GM18907 (cell line): Measurements from ENCODE around the gene CTDSP2.
A peak's percentile ranks its signal among the peaks of the same experiment; 100 is the strongest.
"Not testable (repeated sequence)": the region's sequence is repeated elsewhere in the genome, so short reads cannot be mapped to it uniquely, and the experiment has no call there.

Source experiments
- ATAC-seq: cut with Tn5 transposase; IDR thresholded peaks from one replicate; pipeline ENCODE4 v1.9.1; 2021; ENCODE audit warnings: mild to moderate bottlenecking, moderate library complexity; ENCODE audit not compliant: unreplicated experiment

Gene CTDSP2

DNA sequence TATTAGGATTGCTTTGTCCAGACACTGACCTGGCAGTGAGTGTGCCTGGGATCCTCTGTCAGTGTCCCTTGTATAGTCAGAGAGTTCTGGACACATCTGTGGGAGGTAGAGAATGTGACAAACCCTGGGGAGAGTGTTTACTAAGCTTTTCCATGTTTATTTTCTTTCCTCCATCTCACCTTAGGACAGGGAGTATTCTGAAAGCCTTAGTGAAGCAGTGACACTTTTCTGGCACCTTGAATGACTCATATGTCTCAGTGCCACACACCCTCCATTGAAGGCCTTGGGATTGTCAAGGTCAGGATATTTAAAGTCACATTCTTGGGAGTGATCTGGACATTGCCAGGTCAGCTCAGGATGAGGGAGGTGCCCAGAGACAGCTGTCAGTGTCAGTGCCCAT is 34.9 kb upstream of the CTDSP2 start:
- no peak for ATAC-seq

DNA sequence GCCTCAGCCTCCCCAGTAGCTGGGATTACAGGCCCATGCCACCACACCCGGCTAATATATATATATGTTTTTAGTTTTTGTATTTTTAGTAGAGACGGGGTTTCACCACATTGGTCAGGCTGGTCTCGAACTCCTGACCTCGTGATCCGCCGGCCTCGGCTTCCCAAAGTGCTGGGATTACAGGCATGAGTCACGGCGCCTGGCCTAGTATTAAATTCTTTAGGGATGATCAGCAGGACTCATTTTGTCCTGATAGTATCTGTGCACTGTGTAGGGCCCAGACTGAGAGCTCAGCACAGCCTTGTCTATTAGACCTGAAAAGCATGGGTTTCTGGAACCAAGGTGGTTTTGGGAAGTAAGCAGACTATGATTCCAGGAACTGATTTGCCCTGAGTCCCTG is 34.5 kb upstream of the CTDSP2 start:
- not testable (repeated sequence) for ATAC-seq

DNA sequence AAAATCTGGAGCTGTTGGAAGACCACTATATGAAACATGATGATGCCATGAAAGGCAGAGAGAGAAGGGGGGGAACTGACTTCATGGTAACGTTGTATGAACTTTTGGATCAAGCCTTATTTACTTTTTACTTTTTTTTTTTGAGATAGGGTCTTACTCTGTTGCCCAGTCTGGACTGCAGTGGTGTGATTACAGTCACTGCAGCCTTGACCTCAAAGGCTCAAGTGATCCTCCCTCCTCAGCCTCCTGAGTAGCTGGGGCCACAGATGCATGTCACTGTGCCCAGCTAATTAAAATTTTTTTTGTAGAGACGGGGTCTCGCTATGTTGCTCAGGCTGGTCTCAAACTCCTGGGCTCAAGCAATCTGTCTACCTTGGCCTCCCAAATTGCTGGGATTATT is 31.3 kb upstream of the CTDSP2 start:
- ATAC-seq, result no peak

DNA sequence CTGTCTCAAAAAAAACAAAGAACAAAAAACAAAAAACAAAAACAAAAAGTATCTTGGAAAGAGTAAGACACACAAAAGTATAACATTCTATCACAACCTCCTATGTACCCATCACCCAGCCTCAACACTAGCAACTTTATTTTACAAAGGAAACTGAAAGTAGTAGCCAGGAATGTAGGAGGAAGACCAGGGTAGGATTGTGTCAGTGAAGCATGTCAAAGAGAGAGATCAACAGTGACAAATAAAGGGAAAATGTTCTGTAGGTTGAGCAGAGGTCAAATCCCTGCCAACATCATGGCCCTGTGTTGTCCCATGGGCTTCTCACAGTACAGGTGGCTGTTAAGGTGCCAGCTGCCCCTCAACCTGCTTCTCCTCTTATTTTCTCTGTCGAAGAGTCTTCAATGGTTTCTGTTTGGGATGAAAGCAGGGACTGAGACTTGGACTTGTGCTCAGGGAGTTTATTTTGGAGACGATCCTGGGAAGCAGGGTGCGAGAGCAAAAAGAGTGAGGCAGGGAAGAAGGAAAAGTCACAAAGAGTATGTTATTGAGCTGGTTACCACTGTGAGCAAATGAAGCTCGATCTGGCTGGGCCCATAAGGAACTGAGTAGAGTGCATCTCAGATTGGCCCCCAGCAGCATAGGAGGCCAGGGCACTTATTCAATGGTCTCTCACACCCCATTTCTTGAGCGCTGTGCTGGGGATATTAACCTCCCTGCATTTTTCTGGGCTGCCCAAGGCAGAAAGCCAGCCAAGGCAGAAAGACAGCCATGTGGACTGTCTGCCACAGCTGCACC is 29.4 kb upstream of the CTDSP2 start:
- ATAC-seq, result no peak

DNA sequence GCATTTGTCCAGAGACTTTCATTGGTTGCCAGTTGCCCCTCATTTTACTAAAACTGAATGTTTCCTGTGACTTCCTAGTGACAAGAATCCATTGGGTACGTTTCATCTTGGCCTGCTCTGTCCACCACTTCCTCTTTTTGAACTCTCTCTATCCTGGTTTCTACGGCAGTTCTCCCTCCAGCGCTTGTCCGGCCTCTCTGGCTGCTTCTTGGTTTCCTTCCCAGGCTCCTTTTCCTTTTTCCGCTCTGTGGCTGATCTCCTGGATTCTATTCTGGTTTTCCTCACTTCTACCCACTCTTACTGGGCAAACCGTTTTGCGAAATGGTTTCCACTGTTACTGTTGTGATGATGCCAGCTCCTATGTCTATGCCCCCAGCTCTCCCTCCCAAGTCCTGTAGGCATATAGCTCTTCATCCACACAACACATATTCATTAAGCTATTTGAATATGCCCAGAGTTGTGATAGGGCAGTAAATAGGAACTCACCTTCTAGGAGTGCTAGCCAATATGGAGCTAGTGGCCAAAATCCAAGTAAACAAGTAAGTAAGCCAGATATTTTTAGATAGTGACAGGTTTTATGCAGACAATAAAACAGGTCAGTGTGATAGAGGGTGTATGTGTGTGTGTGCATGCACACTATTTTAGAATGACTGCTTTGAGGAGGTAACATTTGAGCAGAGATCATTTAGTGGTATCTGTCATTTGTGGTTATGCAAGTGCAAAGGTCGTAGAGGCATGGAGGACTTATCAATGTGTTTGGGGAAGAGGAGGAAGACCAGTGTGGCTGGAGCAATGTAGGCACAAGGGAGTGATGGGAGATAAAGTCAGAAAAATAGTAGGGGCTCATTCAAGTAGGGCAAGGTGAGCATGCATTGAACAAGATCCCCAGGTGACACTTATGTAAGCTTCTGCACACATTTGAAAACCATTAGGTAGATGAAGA is 27.9 kb upstream of the CTDSP2 start:
- no peak for ATAC-seq

DNA sequence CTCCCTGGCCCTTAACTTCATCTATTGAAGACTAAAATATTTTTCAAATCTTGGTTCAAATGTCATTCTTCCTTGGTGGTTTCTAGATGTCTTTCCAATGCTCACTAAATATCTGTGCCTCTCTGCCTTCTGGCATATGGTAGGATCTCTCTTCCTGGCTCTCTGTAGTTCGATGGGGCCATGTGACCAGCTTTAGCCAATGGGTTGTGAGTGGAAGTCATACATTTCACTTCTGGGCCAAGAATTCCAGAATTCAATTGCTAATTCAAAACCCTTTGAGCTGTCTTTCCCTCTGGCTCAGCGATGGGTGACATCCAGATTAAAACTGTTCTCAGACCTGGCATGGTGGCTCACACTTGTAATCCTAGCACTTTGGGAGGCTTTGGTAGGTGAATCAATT is 25.8 kb upstream of the CTDSP2 start:
- ATAC-seq, result no peak

DNA sequence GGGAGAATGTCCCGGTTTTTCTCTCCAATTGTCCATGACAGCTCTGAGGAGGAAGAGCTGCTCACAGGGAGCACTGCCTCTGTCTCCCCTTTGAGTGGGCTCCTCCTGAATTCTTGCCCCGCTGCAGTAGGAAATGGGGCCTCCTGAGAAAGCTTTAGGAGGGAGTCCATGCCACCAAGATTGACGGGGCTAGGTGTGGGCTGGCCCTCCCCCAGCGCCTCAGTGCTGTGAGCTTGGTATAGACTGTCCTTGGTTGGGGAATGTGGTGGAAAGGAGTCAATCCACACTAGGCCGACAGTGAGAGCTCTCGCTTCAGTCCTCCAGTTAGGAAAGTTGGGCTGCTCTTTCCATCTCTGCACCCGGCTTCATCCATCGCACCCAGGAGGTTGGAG is 23.4 kb upstream of the CTDSP2 start:
- ATAC-seq, result no peak

DNA sequence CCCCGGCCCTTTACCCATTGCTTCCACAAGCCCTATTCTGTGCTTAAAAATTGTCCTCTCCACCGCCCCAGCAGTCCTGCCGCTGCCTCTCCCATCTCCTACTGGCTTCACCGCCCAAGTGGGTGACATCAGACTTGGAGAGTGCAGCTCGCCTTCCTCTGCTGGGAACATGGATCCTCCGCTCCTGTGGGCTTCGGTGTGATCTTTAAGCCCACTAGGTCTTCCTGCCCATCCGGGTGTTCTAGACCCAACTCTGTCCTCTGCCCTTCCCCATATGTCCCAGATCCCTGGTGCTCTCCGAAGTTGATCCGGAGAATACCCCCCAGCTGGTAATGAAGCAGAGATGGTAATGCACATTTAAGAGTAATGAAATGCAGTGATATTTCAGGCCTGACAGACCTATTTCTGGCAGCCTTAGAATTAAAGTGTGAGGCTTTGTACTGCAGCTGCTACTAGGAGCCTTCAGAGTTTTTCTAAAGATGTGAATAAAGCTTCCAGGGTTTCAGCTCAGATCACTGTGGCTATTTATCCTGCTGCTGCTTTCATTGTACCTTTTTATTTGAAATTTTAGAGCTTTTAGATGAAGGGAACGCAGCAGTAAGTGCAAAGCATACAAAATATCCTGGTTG is 22.9 kb upstream of the CTDSP2 start:
- no peak for ATAC-seq

DNA sequence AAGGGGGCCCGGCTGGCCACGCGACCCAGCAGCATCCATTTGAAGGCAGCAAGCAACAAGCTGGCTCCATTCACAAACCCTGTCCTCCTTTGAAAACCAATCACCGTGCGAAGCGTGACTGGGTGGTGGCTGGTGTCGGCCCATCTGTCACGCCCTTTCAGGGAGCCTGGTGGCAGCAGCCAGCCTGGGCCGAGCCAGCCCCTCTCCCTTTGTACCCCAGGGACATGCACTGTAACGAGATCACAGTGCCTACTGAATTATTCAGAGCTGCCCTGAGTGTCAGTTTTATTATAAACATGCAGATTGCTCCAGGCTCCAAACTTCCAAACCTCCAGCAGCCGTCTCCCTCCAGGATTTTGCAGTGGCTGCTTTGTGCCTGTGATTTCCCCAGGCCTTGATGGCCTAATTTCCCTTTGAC is 22.3 kb upstream of the CTDSP2 start:
- ATAC-seq, result no peak

DNA sequence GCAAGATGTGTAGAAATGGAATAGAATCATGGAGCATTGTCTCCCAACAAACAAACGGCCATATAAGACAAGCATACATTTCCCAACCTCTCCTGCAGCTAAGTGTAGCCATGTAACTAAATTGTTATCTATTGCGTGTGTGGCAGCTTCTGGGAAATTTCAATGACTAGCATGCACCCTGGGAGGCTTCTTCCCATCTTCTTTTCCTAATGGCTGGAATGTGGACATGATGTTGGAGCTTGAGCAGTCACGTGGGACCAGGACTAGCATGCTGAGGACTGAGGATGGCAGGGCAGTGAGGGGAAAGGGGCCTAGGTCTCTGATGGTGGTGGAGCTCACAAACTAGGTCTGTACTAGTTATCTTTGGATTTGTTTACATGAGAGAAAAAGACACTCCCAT is 21.7 kb upstream of the CTDSP2 start:
- no peak for ATAC-seq

DNA sequence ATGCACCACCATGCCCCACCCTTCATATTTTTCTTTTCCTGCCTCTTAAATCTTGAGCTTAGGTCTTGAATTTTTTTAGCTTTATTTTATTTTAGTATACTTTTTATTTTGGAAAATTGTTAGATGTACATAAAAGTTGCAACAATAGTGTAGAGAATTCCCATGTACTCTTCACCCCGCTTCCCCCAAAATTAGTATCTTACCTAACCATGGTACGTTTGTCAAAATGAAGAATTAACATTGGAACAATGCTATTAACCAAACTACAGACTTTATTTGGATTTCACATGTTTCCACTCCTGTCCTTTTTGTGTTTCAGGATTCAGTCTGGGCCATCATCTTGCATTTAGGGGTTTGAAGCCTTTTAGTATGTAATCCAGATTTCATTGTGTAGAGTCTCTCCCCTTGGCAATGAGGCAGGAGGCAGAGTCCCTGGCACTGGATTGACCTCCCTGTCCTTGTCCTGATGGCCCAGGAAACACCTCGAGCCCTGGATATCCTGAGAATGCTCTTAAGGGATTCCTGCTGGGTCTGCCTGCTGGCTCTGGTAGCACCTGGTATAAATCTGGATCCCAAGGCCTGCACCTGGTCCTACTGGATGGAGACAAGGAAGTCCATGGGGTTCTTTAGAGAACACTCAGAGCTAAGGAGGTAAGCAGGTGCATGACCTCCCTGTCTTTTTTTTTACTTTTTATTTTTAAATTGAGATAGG is 19.9 kb upstream of the CTDSP2 start:
- no peak for ATAC-seq

DNA sequence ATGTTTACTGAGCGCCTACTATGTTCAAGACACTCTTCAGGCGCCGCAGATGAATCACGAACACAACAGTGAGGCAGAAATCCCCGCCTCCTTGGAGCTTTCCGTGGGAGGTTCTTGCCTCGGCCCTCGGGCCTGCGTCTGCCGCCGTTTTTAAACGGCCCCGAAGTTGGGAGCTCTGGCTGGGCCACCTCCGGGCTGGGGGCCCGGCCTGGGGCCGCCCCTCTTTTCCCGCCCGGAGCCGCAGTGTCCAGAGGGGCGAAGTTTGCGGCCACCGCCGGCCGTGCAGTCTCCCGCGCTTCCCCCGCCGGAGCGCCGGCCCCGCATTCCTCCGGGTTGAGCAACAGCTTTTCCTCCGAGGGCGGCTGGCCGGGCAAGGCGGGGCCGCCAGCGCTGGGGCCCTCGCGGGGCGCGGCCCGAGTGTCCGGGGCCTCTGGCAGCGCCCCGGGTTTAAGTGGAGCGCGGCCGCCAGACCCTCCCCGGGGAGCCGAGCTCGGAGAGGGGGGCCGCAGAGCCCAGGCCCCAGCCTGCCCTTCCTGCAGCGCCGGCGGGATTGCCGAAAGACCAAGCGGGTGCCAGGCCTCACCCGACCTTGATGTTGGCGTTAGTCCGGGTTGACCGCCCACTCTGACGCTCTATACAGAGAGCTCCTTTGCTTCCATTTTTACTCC is 18.7 kb upstream of the CTDSP2 start:
- peak; percentile 76 for ATAC-seq

DNA sequence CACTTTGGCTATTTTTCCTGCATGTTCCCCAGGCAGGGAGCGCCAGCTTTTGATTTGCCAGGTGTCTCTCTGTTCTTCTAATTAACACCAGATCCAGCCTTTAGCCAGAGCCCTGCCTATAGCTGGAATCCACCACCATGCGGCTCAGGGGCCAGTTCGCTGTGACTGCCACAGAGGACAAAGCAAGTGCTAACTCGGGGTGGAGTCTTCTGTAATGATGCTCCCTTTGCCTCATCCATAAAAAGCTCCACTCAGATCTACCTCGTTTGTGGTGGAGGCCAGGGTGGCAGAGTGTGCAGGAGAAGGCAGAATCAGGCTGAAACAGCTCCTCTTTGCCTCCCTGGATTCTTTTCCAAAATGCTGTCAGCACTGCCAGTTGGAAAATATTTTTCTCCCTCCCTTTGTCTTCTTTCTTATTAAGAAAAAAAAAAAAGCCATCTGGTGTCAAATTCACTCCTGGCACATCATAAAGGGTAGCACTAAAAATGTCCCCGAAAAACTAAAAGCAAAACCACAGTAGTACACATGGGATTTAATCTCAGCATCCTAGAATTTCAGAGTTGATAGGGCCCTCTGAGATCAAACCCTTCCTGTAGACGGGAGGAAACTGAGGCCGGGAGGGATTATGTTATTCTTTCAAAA is 18.0 kb upstream of the CTDSP2 start:
- no peak for ATAC-seq

DNA sequence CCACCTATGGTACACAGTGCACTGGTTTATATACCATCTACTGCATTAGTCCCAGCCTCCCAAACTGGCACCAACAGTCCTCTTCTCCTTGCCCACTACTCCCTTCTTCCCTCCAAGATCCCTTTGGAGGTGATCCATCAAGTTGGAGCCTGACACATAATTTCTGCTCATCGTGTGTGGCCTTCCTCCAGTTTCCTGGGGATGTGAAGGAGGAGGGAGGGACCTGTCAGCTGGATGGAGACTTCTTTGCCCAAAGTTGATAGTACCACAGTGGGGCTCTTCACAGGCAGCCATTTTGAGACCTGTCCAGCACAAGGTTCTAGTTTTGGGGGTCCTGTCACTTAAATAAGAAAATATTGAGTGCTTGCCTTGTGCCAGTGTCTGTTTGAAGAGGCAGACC is 17.1 kb upstream of the CTDSP2 start:
- no peak for ATAC-seq

DNA sequence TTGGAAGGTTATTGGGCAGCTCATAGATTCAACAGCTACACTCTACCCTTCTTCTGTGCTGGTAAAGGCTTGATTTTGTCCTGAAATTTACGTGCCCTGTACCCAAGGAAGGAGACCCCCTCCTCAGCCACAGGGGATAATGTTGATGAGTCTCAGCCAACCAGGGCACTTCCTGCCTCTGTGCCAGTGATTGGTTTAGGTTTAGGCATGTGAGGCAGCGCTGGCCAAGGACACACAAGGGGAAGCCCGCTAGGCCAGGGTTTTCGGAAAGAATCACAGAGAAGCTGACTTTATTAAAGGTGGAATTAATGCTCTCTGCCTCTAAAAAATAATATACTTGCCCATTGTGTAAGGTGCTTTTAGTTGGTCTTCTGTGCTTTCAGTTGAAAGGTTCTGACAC is 15.4 kb upstream of the CTDSP2 start:
- ATAC-seq, result no peak

DNA sequence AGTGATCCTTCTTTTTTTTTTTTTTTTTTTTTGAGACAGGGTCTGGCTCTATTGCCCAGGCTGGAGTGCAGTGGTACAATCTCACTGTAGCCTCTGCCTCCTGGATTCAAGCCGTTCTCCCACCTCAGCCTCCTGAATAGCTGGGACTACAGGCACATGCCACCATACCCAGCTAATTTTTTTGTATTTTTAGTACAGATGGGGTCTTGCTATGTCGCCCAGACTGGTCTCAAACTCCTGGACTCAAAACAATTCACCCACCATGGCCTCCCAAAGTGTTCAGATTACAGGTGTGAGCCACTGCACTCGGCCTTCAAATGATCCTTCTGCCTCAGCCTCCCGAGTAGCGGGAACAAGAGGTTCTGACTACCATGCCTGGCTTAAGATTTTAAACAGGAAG is 14.4 kb upstream of the CTDSP2 start:
- not testable (repeated sequence) for ATAC-seq

DNA sequence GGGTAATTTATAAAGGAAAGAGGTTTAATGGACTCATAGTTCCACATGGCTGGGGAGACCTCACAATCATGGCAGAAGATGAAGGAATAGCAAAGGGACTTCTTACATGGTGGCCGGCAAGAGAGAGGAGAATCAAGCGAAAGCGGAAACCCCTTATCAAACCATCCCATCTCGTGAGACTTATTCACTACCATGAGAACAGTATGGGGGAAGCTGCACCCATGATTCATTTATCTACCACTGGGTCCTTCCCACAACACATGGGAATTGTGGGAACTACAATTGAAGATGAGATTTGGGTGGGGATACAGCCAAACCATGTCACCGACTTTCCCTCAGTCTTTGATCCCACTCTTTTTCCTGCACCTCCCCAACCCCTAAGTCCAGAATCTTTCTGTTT is 12.6 kb upstream of the CTDSP2 start:
- ATAC-seq, result no peak

DNA sequence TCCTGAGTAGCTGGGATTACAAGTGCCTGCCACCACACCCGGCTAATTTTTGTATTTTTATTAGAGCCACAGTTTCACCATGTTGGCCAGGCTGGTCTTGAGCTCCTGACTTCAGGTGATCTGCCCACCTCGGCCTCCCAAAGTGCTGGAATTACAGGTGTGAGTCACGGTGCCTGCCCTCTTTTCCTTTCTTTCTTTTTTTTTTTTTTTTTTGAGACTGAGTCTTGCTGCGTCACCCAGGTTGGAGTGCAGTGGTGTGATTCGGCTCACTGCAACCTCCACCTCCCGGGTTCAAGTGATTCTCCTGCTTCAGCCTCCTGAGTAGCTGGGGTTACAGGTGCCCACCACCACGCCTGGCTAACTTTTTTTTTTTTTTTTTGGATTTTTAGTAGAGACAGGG is 11.6 kb upstream of the CTDSP2 start:
- not testable (repeated sequence) for ATAC-seq

DNA sequence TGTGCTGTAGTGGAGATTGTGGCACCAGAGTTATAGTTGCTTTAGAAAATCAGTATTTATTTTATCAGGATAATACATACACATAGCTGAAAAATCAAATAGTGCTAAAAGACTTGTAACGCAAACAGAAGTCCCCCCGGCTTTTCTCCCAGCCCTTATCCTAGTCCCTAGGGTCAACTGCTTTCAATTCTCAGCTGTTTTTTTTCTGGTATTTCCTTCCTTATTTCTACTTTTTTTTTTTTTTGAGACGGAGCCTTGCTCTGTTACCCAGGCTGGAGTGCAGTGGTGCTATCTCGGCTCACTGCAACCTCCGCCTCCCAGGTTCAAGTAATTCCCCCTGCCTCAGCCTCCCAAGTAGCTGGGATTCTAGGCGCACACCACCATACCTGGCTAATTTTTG is 8.4 kb upstream of the CTDSP2 start:
- ATAC-seq, result no peak
